Activated naive CD8-positive, alpha-beta T cell treated with anti-CD3 and anti-CD28 coated beads, Interleukin-2, amount 50 U/mL, for 24 hours (primary cell): ENCODE measurements around the gene BARX1.
"Not testable (repeated sequence)": the region's sequence is repeated elsewhere in the genome, so short reads cannot be mapped to it uniquely, and the experiment has no call there.

Experiments
- ATAC-seq: fragments of 150-1000 bp; cut with Tn5 transposase; one replicate; pipeline ENCODE4 v1.10.0; 2021
- DNase-seq: peaks from one replicate; pipeline ENCODE4 v3.0.0; 2021
- H3K27ac Mint-ChIP-seq: one replicate; pipeline ENCODE4 v1.8.0; 2021; ENCODE audit warnings: mild to moderate bottlenecking, mixed read lengths
- H3K27me3 Mint-ChIP-seq: one replicate; pipeline ENCODE4 v1.8.0; 2021; ENCODE audit warnings: mixed read lengths
- H3K36me3 Mint-ChIP-seq: one replicate; pipeline ENCODE4 v1.8.0; 2021; ENCODE audit warnings: low read depth, mixed read lengths
- H3K4me1 Mint-ChIP-seq: one replicate; pipeline ENCODE4 v1.8.0; 2021; ENCODE audit warnings: mixed read lengths
- H3K4me3 Mint-ChIP-seq: one replicate; pipeline ENCODE4 v1.8.0; 2021; ENCODE audit warnings: mild to moderate bottlenecking, moderate library complexity, mixed read lengths
- H3K9me3 Mint-ChIP-seq: one replicate; pipeline ENCODE4 v1.8.0; 2021; ENCODE audit warnings: mixed read lengths

BARX1 gene

GRCh38 chr9:93975262-93975661 lies 20.1 kb upstream of the BARX1 start:
- H3K4me1 Mint-ChIP-seq: no peaks in the 10 kb centered on the region
- no peaks in the 10 kb centered on the region for H3K9me3 Mint-ChIP-seq
- no peaks in the 10 kb centered on the region for H3K36me3 Mint-ChIP-seq
- ATAC-seq: no peak
- H3K27ac Mint-ChIP-seq: no peak overlapping the region
- H3K4me3 Mint-ChIP-seq: no peak overlapping the region
- no peak for DNase-seq
- peaks cover 12% of the 10 kb centered on the region for H3K27me3 Mint-ChIP-seq

- H3K36me3 Mint-ChIP-seq: no peaks in the 10 kb centered on the region
- no peaks in the 10 kb centered on the region for H3K9me3 Mint-ChIP-seq
- no peaks in the 10 kb centered on the region for H3K4me1 Mint-ChIP-seq
- DNase-seq (no peak), ATAC-seq (no peak)
- no peak overlapping the region for H3K4me3 Mint-ChIP-seq
- no peak overlapping the region for H3K27ac Mint-ChIP-seq
- H3K27me3 Mint-ChIP-seq: peaks cover 3% of the 10 kb centered on the region
These were observed 19.0 kb upstream of the BARX1 start for GRCh38 chr9:93974151-93974550.

- not testable (repeated sequence) for H3K9me3 Mint-ChIP-seq, H3K36me3 Mint-ChIP-seq, H3K27ac Mint-ChIP-seq, ATAC-seq, DNase-seq, H3K4me3 Mint-ChIP-seq, H3K27me3 Mint-ChIP-seq, H3K4me1 Mint-ChIP-seq
These were observed 17.5 kb upstream of the BARX1 start for GRCh38 chr9:93972655-93973054.

- Mint-ChIP-seq H3K36me3 (no peaks in the 10 kb centered on the region), H3K4me3 (no peak overlapping the region), H3K27ac (no peak overlapping the region), H3K27me3 (peaks cover 9% of the 10 kb centered on the region), H3K4me1 (no peaks in the 10 kb centered on the region), H3K9me3 (no peaks in the 10 kb centered on the region)
- ATAC-seq: no peak
- no peak for DNase-seq
These were observed 14.1 kb upstream of the BARX1 start for GRCh38 chr9:93969328-93969661.

GRCh38 chr9:93968451-93969327 lies 13.5 kb upstream of the BARX1 start:
- DNase-seq: no peak
- Mint-ChIP-seq H3K27ac (no peak overlapping the region), H3K27me3 (peaks cover 9% of the 10 kb centered on the region), H3K4me3 (no peak overlapping the region), H3K4me1 (no peaks in the 10 kb centered on the region), H3K9me3 (no peaks in the 10 kb centered on the region), H3K36me3 (no peaks in the 10 kb centered on the region)
- no peak for ATAC-seq

GRCh38 chr9:93967020-93967803 lies 12.1 kb upstream of the BARX1 start:
- no peak for DNase-seq
- Mint-ChIP-seq H3K36me3 (no peaks in the 10 kb centered on the region), H3K27ac (no peak overlapping the region)

DNA sequence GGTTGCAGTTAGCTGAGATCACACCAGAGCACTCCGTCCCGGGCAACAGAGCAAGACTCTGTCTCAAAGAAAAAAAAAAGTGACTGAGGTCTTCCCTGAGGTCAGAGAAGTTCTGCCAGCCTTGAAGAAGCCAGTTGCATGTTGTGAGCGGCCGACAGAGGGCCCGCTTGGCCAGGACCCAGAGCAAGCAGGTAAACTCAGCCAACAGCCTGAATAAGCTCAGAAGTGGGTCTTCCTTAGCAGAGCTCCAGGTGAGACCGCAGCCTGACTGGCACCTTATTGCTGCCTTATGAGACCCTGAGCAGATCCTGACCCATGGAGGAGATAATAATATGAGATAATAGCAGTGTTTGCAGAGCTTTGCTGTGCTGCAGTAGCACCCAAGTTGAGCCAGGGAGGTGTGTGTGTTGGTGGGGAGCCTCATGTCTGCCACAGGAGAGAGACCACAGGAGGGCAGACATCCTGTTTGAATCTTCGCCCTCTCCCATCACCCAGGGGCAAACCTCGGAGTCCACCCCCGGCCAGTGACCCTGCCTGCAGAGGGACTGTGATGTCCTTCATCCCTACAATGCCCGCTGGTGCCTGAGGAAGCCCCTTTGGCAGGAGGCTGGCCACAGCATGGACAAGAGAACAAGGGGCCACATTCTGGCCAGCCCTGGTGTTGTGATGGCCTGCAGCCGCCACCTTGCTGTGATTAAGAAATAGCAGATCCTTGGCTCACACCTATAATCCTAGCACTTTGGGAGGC lies 10.8 kb upstream of the BARX1 start:
- no peak for ATAC-seq
- Mint-ChIP-seq H3K4me1 (peaks cover 11% of the 10 kb centered on the region), H3K36me3 (no peaks in the 10 kb centered on the region), H3K27me3 (peaks cover 21% of the 10 kb centered on the region), H3K9me3 (no peaks in the 10 kb centered on the region), H3K4me3 (no peak overlapping the region), H3K27ac (no peak overlapping the region)
- DNase-seq: no peak

More at GRCh38 chr9:93967020-93967803, 12.1 kb upstream of the BARX1 start:
- ATAC-seq: no peak
- H3K4me1 Mint-ChIP-seq: peaks cover 9% of the 10 kb centered on the region
- peaks cover 11% of the 10 kb centered on the region for H3K27me3 Mint-ChIP-seq
- no peaks in the 10 kb centered on the region for H3K9me3 Mint-ChIP-seq
- H3K4me3 Mint-ChIP-seq: no peak overlapping the region

DNA sequence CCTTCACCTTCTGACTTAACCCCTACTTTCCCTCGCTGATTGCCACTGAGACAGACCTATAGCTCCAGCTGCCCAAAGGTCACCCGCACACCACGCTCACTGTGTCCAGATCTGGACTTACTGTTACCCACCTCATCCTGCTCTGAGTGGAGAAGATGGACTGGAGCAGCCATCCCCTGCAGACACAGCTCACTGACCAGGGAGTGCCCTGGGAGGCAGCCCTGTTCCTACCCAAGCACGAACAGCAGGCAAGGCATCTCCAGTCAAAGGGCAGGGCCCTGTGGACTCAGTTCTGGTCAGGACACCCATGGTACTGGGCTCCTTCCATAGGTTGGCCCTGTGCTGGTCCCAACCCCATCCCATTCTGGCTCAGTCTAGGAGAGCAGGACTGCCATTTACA lies 9.5 kb upstream of the BARX1 start:
- DNase-seq: no peak
- no peaks in the 10 kb centered on the region for H3K9me3 Mint-ChIP-seq
- no peak overlapping the region for H3K4me3 Mint-ChIP-seq
- no peak for ATAC-seq
- peaks cover 34% of the 10 kb centered on the region for H3K27me3 Mint-ChIP-seq
- H3K4me1 Mint-ChIP-seq: peaks cover 17% of the 10 kb centered on the region
- no peaks in the 10 kb centered on the region for H3K36me3 Mint-ChIP-seq
- H3K27ac Mint-ChIP-seq: peak overlapping the region; percentile 29

- no peaks in the 10 kb centered on the region for H3K36me3 Mint-ChIP-seq
- no peak for ATAC-seq
- no peaks in the 10 kb centered on the region for H3K9me3 Mint-ChIP-seq
- DNase-seq: no peak
- peaks cover 22% of the 10 kb centered on the region for H3K4me1 Mint-ChIP-seq
- no peak overlapping the region for H3K27ac Mint-ChIP-seq
- peaks cover 41% of the 10 kb centered on the region for H3K27me3 Mint-ChIP-seq
- H3K4me3 Mint-ChIP-seq: no peak overlapping the region
These were observed 8.8 kb upstream of the BARX1 start for GRCh38 chr9:93963969-93964368.

GRCh38 chr9:93963489-93963888 lies 8.3 kb upstream of the BARX1 start:
- peaks cover 25% of the 10 kb centered on the region for H3K4me1 Mint-ChIP-seq
- DNase-seq, ATAC-seq, H3K27ac Mint-ChIP-seq, H3K36me3 Mint-ChIP-seq, H3K9me3 Mint-ChIP-seq, H3K4me3 Mint-ChIP-seq: not testable (repeated sequence)
- peaks cover 45% of the 10 kb centered on the region for H3K27me3 Mint-ChIP-seq

GRCh38 chr9:93962561-93963440 lies 7.6 kb upstream of the BARX1 start:
- peaks cover 46% of the 10 kb centered on the region for H3K27me3 Mint-ChIP-seq
- peaks cover 25% of the 10 kb centered on the region for H3K4me1 Mint-ChIP-seq
- DNase-seq (peak; percentile 76), ATAC-seq (peak; percentile 44)
- no peaks in the 10 kb centered on the region for H3K36me3 Mint-ChIP-seq
- no peak overlapping the region for H3K27ac Mint-ChIP-seq
- H3K4me3 Mint-ChIP-seq: no peak overlapping the region
- no peaks in the 10 kb centered on the region for H3K9me3 Mint-ChIP-seq

GRCh38 chr9:93962017-93962416 lies 6.9 kb upstream of the BARX1 start:
- Mint-ChIP-seq H3K27me3 (peaks cover 51% of the 10 kb centered on the region), H3K27ac (no peak overlapping the region), H3K9me3 (no peaks in the 10 kb centered on the region), H3K4me1 (peaks cover 25% of the 10 kb centered on the region), H3K4me3 (no peak overlapping the region), H3K36me3 (no peaks in the 10 kb centered on the region)
- ATAC-seq (no peak), DNase-seq (no peak)

DNA sequence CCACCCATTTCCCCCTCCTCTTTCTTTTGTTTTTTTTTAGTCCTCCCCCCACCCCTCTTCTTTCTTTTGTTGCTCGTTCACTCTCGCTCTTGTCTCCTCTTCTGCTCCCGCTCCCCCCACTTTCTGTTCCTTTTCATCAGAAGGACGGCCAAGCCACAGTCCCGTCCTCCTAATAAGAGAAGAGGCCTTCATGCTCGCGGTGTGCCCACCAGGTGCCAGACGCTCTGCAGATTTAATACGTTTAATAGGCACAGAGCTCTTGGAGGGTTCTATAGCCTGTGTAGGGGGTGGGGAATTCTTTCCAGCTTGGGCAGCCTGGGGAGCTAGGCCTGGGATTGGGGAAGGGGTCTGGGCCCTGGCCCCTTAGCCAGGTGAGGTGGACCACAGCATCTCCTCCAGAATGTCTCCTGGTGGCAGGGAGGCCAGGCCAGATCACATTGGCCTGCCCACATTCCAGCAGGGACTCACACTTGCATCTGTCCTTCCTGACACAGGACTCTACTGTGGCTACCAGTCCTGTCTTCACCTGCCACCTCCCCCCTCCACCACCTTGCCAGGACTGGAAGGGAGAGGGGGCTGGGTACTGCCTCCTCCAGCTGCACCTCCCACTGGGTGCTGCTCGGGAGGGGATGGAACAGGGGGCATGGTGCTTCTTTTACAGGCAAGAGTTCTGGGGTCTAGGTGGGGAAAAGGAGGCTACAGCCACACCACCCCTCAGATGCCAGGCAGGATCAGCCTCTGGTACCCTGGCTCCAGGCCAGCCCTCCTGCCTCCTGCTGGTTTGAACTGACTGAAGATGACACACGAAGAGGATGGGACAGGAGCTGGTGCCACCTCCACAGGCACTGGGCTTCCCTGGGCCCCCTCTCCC lies 6.1 kb upstream of the BARX1 start:
- Mint-ChIP-seq H3K4me3 (no peak overlapping the region), H3K27ac (no peak overlapping the region), H3K27me3 (peaks cover 55% of the 10 kb centered on the region), H3K4me1 (peaks cover 27% of the 10 kb centered on the region), H3K36me3 (no peaks in the 10 kb centered on the region), H3K9me3 (no peaks in the 10 kb centered on the region)
- DNase-seq (no peak), ATAC-seq (no peak)
